GM23248 (cell line): ENCODE results near the gene OR10C1. TPM values are rescaled to one million over a fixed set of nuclear protein-coding genes. Genes with fewer than 3 reads are reported as not detected.

Experiments used
- DNase-seq: peaks from one replicate; pipeline ENCODE4 v3.0.0-alpha.2; 2015
- H2AFZ ChIP-seq: fragments of 200-600 bp; sonication (generic); 2 replicates; pipeline ENCODE4 v1.6.1; 2016; ENCODE audit warnings: antibody characterized with exemption
- H3F3A ChIP-seq: fragments of 200-600 bp; sonication (generic); 2 replicates; pipeline ENCODE4 v1.6.1; 2016; ENCODE audit warnings: mild to moderate bottlenecking, antibody characterized with exemption, mixed run types; ENCODE audit not compliant: insufficient read depth
- H3K27ac ChIP-seq: fragments of 200-600 bp; sonication (generic); 2 replicates; pipeline ENCODE4 v1.5.1; 2016; ENCODE audit warnings: mild to moderate bottlenecking
- H3K27me3 ChIP-seq: fragments of 200-600 bp; sonication (generic); replicated peaks from 2 replicates; pipeline ENCODE4 v1.6.1; 2016; ENCODE audit warnings: mild to moderate bottlenecking; ENCODE audit not compliant: insufficient read depth
- H3K36me3 ChIP-seq: fragments of 200-600 bp; sonication (generic); 2 replicates; pipeline ENCODE4 v1.6.1; 2016; ENCODE audit warnings: low read depth, mild to moderate bottlenecking
- H3K4me1 ChIP-seq: fragments of 200-600 bp; sonication (generic); 2 replicates; pipeline ENCODE4 v1.6.1; 2016; ENCODE audit warnings: mild to moderate bottlenecking; ENCODE audit not compliant: insufficient read depth
- H3K4me2 ChIP-seq: fragments of 200-600 bp; sonication (generic); one replicate; pipeline ENCODE4 v1.6.1; 2016; ENCODE audit warnings: mild to moderate bottlenecking; ENCODE audit not compliant: unreplicated experiment
- H3K4me3 ChIP-seq: fragments of 200-600 bp; sonication (generic); 2 replicates; pipeline ENCODE4 v1.5.1; 2016; ENCODE audit warnings: mild to moderate bottlenecking
- H3K79me2 ChIP-seq: fragments of 200-600 bp; sonication (generic); 2 replicates; pipeline ENCODE4 v1.6.1; 2016; ENCODE audit warnings: mild to moderate bottlenecking; ENCODE audit not compliant: insufficient read depth
- H3K9ac ChIP-seq: fragments of 200-600 bp; sonication (generic); 2 replicates; pipeline ENCODE4 v1.6.1; 2016; ENCODE audit warnings: mild to moderate bottlenecking
- H3K9me2 ChIP-seq: fragments of 200-600 bp; sonication (generic); 2 replicates; pipeline ENCODE4 v1.6.1; 2016; ENCODE audit warnings: mixed run types, mild to moderate bottlenecking, moderate library complexity; ENCODE audit not compliant: insufficient read depth
- H3K9me3 ChIP-seq: fragments of 200-600 bp; sonication (generic); one replicate; pipeline ENCODE4 v1.6.1; 2017; ENCODE audit warnings: low read depth
- H4K20me1 ChIP-seq: fragments of 200-600 bp; sonication (generic); 2 replicates; pipeline ENCODE4 v1.6.0; 2016; ENCODE audit not compliant: insufficient read depth
- EZH2 ChIP-seq: fragments of 200-600 bp; sonication (generic); IDR thresholded peaks from 2 replicates; pipeline ENCODE4 v1.6.1; 2018; ENCODE audit warnings: antibody characterized with exemption, mild to moderate bottlenecking; ENCODE audit not compliant: insufficient read depth, poor library complexity, severe bottlenecking
- EZH2phosphoT487 ChIP-seq: fragments of 200-600 bp; sonication (generic); IDR thresholded peaks from 2 replicates; pipeline ENCODE4 v1.6.1; 2018; ENCODE audit warnings: antibody characterized with exemption, moderate library complexity, mild to moderate bottlenecking, low read depth; ENCODE audit not compliant: insufficient read depth
- WGBS, 2 experiments: methylation state at CpG; one replicate each; pipeline ENCODE4 v1.1.6; 2015 to 2017; ENCODE audit warnings: low lambda C conversion rate in 2 of 2, low coverage in 1 of 2; ENCODE audit errors: missing lambda C conversion rate in 2 of 2; 5-methylcytosine and 5-hydroxymethylcytosine counted together
- in situ Hi-C: fragments of 300-500 bp; cut with MboI; formaldehyde crosslinking; loops from 2 replicates; pipeline ENCODE4 v1.15.0; 2020
- polyA plus RNA-seq: library from polyadenylated mRNA; unstranded; fragments of >200 nt; fragmentation: Nextera tagmentation; extraction: Ambion mirVana; gene quantifications from 2 replicates; pipeline ENCODE4 v1.2.1, GENCODE V29; 2016
- total RNA-seq: library from RNA; depleted of rRNA; stranded (reverse); fragments of >200 nt; shearing (Covaris generic); gene quantifications from 2 replicates; pipeline ENCODE4 v1.2.3, GENCODE V29; 2014

The OR10C1 gene
- total and polyA plus RNA-seq, 2 experiments from 2014 or later: not detected

DNA sequence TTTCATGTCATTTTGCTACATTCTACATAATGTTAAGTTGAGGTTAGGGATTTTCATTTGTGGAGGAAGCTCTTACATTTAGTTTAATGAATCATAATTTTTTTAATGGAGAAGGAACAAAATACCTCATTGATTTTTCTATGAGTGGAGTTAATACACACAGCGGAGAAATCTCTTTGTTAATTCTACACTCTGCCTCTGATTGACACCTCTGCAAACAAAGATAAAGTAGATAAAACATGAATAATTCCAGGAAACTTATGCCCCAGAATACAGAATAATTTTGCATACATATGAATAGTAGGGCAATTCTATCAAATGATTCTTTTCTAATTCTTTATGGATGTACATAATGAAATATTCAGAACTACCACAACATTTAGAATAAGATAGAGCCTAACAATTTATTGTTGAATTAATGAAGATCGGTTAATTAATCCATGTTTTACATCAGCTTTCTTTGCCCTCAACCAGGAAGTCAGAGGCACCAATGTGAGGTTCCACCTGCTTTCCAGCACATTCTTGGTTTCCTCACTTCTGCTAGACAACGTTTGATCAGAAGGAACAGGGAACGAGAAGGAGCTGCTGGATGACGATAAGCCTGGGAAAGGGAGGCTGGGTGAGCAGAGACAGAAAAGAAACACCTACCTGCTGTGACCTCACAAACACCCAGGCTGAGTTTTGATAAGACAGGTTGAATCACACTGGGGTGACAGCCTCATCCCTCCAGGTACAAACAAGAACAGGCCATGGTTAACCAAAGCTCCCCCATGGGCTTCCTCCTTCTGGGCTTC lies 22.1 kb downstream of the OR10C1 start:
- no peak for DNase-seq
- Histone ChIP-seq H3K36me3 (no peaks in the 10 kb centered on the region), H3K9me2 (no peaks in the 10 kb centered on the region), H3K79me2 (no peaks in the 10 kb centered on the region), H4K20me1 (no peaks in the 10 kb centered on the region), H3K27me3 (no peaks in the 10 kb centered on the region), H3K4me3 (no peak overlapping the region), H3K9ac (no peak overlapping the region), H3K9me3 (no peaks in the 10 kb centered on the region), H3K4me2 (no peak overlapping the region), H2AFZ (no peak overlapping the region), H3F3A (no peaks in the 10 kb centered on the region), H3K27ac (no peak overlapping the region), H3K4me1 (no peaks in the 10 kb centered on the region)
- WGBS, 2 experiments: 28 to 30% methylated on average over 5 of the region's 5 CpGs
- in situ Hi-C loops: no loop called here
- TF ChIP-seq EZH2: no peak
- no peak for TF ChIP-seq EZH2phosphoT487

DNA sequence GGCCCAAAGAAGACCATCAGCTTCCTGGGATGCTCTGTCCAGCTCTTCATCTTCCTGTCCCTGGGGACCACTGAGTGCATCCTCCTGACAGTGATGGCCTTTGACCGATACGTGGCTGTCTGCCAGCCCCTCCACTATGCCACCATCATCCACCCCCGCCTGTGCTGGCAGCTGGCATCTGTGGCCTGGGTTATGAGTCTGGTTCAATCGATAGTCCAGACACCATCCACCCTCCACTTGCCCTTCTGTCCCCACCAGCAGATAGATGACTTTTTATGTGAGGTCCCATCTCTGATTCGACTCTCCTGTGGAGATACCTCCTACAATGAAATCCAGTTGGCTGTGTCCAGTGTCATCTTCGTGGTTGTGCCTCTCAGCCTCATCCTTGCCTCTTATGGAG lies 22.9 kb downstream of the OR10C1 start:
- Histone ChIP-seq H4K20me1 (no peaks in the 10 kb centered on the region), H3K36me3 (no peaks in the 10 kb centered on the region), H3K9ac (no peak overlapping the region), H3K4me2 (no peak overlapping the region), H3K4me1 (no peaks in the 10 kb centered on the region), H3K27me3 (no peaks in the 10 kb centered on the region), H3K27ac (no peak overlapping the region), H3F3A (no peaks in the 10 kb centered on the region), H3K79me2 (no peaks in the 10 kb centered on the region), H3K9me3 (no peaks in the 10 kb centered on the region), H3K9me2 (no peaks in the 10 kb centered on the region), H2AFZ (no peak overlapping the region), H3K4me3 (no peak overlapping the region)
- DNase-seq: no peak
- in situ Hi-C loops: no loop called here
- no peak for TF ChIP-seq EZH2
- no peak for TF ChIP-seq EZH2phosphoT487
- 17% methylated on average over 6 of the region's 6 CpGs for WGBS, 2 experiments

DNA sequence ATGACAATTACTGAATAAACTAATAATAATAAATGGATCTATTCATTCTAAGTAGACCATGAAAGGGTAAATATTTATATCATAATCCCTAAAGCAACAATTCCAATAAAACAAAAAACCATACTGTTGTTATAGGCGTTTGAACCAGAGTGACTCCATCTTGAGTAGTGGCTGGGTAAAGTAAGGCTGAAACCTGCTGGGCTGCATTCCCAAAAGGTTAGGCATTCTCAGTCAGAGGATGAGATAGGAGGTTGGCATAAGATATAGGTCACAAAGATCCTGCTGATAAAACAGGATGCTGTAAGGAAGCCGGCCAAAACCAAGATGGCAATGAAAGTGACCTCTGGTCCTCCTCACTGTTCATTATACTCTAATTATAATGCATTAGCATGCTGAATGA lies 26.2 kb downstream of the OR10C1 start:
- no peaks in the 10 kb centered on the region for H4K20me1 ChIP-seq
- H3K4me1 ChIP-seq: no peaks in the 10 kb centered on the region
- H3K9me3 ChIP-seq: no peaks in the 10 kb centered on the region
- no peaks in the 10 kb centered on the region for H3K9me2 ChIP-seq
- H3K27me3 ChIP-seq: no peaks in the 10 kb centered on the region
- no peaks in the 10 kb centered on the region for H3K79me2 ChIP-seq
- DNase-seq: no peak
- in situ Hi-C loops: no loop called here
- no peak overlapping the region for H3K4me2 ChIP-seq
- H3K9ac ChIP-seq: no peak overlapping the region
- H3K4me3 ChIP-seq: no peak overlapping the region
- TF ChIP-seq EZH2 (no peak), EZH2phosphoT487 (no peak)
- no peak overlapping the region for H2AFZ ChIP-seq
- no peaks in the 10 kb centered on the region for H3K36me3 ChIP-seq
- no peak overlapping the region for H3K27ac ChIP-seq
- H3F3A ChIP-seq: no peaks in the 10 kb centered on the region
- WGBS, 2 experiments: 22 to 32% methylated on average over 2 of the region's 2 CpGs

DNA sequence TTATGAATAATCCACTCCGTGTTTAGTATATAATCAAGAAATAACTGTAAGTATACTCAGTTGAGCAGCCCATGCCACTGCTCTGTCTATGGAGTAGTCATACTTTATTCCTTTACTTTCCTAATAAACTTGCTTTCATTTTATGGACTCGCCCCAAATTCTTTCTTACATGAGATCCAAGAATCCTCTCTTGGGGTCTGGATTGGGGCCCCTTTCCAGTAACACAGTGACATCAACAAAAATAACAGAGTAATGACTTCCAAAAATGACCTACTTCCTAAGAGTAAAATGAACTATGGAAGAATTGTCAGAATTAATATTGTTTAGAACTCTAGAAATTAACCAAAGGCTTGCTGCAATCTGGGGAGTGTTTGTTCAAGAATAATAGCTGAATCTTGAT lies 26.7 kb downstream of the OR10C1 start:
- no peak overlapping the region for H3K27ac ChIP-seq
- no peaks in the 10 kb centered on the region for H3K79me2 ChIP-seq
- no peaks in the 10 kb centered on the region for H3K36me3 ChIP-seq
- H3F3A ChIP-seq: no peaks in the 10 kb centered on the region
- H3K27me3 ChIP-seq: no peaks in the 10 kb centered on the region
- H3K4me3 ChIP-seq: no peak overlapping the region
- TF ChIP-seq EZH2phosphoT487 (no peak), EZH2 (no peak)
- H2AFZ ChIP-seq: no peak overlapping the region
- no peaks in the 10 kb centered on the region for H3K9me2 ChIP-seq
- in situ Hi-C loops: no loop called here
- no peaks in the 10 kb centered on the region for H4K20me1 ChIP-seq
- H3K9ac ChIP-seq: no peak overlapping the region
- no peaks in the 10 kb centered on the region for H3K9me3 ChIP-seq
- H3K4me1 ChIP-seq: no peaks in the 10 kb centered on the region
- WGBS, 2 experiments: 8 to 11% methylated on average over 2 of the region's 2 CpGs
- no peak overlapping the region for H3K4me2 ChIP-seq
- DNase-seq: no peak
